ENCODE data around the gene GRAP2. TPM values are rescaled to one million over a fixed set of nuclear protein-coding genes. Genes with fewer than 3 reads are reported as not detected.

The GRAP2 gene
- total and polyA plus RNA-seq, 10 of the 15 experiments (the other 5 are each of a cell fraction or from before 2014, with no cell fraction given): 3.3 to 79.1 (median 59.6) TPM

GRCh38 chr22:39997939-39998726, 97.2 kb downstream of the GRAP2 start:
- POLR2A ChIA-PET: no interaction called here
- WGBS (ENCODE audit: insufficient coverage, insufficient replicate concordance, low lambda C conversion rate, missing lambda C conversion rate): 41% methylated on average over 11 of the region's 11 CpGs
- H3K27me3 ChIP-seq (replicated peaks in 1 of 2; ENCODE audit: control insufficient read depth in 2 of 2, insufficient read depth in 2 of 2, low read length in 1 of 2): peaks cover 3 to 14% of the 10 kb centered on the region in 2 experiments
- no peaks in the 10 kb centered on the region for H3K36me3 ChIP-seq (ENCODE audit: control insufficient read depth in 2 of 2, insufficient read depth in 2 of 2, low read length in 1 of 2)
- no peak for DNase-seq (ENCODE audit: low read depth, low spot score)
- no peak overlapping the region for H3K4me2 ChIP-seq (ENCODE audit: control insufficient read depth, insufficient read depth)
- no peak overlapping the region for H3K4me3 ChIP-seq
- no TSS peak for BruUV-seq (replicated peaks)
- SMC1A ChIA-PET (ENCODE audit: uncharacterized antibody, unreplicated experiment): no interaction called here
- intact Hi-C loops (cut with micrococcal nuclease; ENCODE audit: unreplicated experiment): no loop called here
- no peaks in the 10 kb centered on the region for H3K4me1 ChIP-seq (ENCODE audit: control insufficient read depth, insufficient read depth, low read length)
- H3K27ac ChIP-seq (ENCODE audit: control insufficient read depth, insufficient read depth): no peak overlapping the region
- CTCF ChIA-PET: interaction anchor here (1.3 kb wide), 1 partner anchor 27 kb away, joined by 5 read pairs; no protein-coding TSS in a partner anchor
- no peak for TF ChIP-seq PRDM15 (CRISPR knock-in tag; IDR thresholded peaks at IDR 0.05)
- no peak for TF ChIP-seq GABPA (IDR thresholded peaks at IDR 0.05; ENCODE audit: low read depth)
- TF ChIP-seq DPF2 (IDR thresholded peaks at IDR 0.05): no peak
- TF ChIP-seq POLR2AphosphoS5 (IDR thresholded peaks at IDR 0.05; ENCODE audit: low read length): no peak
- no peak for TF ChIP-seq POU2F2 (IDR thresholded peaks at IDR 0.05; ENCODE audit: borderline replicate concordance, low read depth, low read length)
- no peak for TF ChIP-seq ATF7 (IDR thresholded peaks at IDR 0.05; ENCODE audit: low read depth)
- no peak for TF ChIP-seq ZNF274 (IDR thresholded peaks at IDR 0.05; ENCODE audit: insufficient read depth, insufficient read length)
- no peak for TF ChIP-seq ZNF217 (IDR thresholded peaks at IDR 0.05)
- TF ChIP-seq ZBTB40 (IDR thresholded peaks at IDR 0.05; ENCODE audit: borderline replicate concordance): no peak
- no peak for TF ChIP-seq JUNB (IDR thresholded peaks at IDR 0.05)
- no peak for TF ChIP-seq SIN3A (IDR thresholded peaks at IDR 0.05; ENCODE audit: low read depth, low read length)
- TF ChIP-seq SUPT20H (IDR thresholded peaks at IDR 0.05; ENCODE audit: borderline replicate concordance, control insufficient read depth, low read depth, low read length): no peak
- TF ChIP-seq ZNF622 (IDR thresholded peaks at IDR 0.05): no peak
- no peak for TF ChIP-seq EZH2 (IDR thresholded peaks at IDR 0.05; ENCODE audit: borderline replicate concordance, control insufficient read depth, low read depth, low read length)
- TF ChIP-seq NFXL1 (IDR thresholded peaks at IDR 0.05; ENCODE audit: borderline replicate concordance): no peak
- TF ChIP-seq RCOR1 (conservative IDR thresholded peaks at IDR 0.05; ENCODE audit: low read depth, low read length): no peak
- in situ Hi-C loops (cut with MboI): no loop called here
- H3K79me2 ChIP-seq (ENCODE audit: control insufficient read depth, insufficient read depth, low read length): no peaks in the 10 kb centered on the region
- H3K9ac ChIP-seq (ENCODE audit: control insufficient read depth, insufficient read depth, low read length): no peak overlapping the region
- FAIRE-seq: no peak
- ATAC-seq: no peak
- H3K9me3 ChIP-seq (replicated peaks; ENCODE audit: control insufficient read depth, insufficient read depth, low read length): no peaks in the 10 kb centered on the region
- no peaks in the 10 kb centered on the region for H4K20me1 ChIP-seq (ENCODE audit: control insufficient read depth, insufficient read depth)
- H2AFZ ChIP-seq (ENCODE audit: control insufficient read depth, low read depth, low read length): no peak overlapping the region
- RAD21 ChIA-PET (ENCODE audit: unreplicated experiment): no interaction called here
